ENCODE data around the gene KRT82.

KRT82 gene

GRCh38 chr12:52383331-52383730 lies 22.8 kb downstream of the KRT82 start:
- DNase-seq (ENCODE audit: low spot score): no peak
- no peak overlapping the region for H3K27ac ChIP-seq
- ChIA-PET CTCF (interaction anchor here (0.8 kb wide), 1 partner anchor 11 kb away, joined by 3 read pairs; no protein-coding TSS in a partner anchor), POLR2A (ENCODE audit: low non-redundant PET) (no interaction called here)
- TF ChIP-seq CTCF (conservative IDR thresholded peaks at IDR 0.05; ENCODE audit: low read depth): no peak

- TF ChIP-seq CTCF (conservative IDR thresholded peaks at IDR 0.05; ENCODE audit: low read depth): no peak
- POLR2A ChIA-PET (ENCODE audit: low non-redundant PET): no interaction called here
- CTCF ChIA-PET: interaction anchor here (0.8 to 1.5 kb wide), 2 partner anchors 11 to 125 kb away, joined by 3 to 4 read pairs; no protein-coding TSS in a partner anchor
- no peak overlapping the region for H3K27ac ChIP-seq
- DNase-seq (ENCODE audit: low spot score): no peak
These were observed 23.3 kb downstream of the KRT82 start for GRCh38 chr12:52382854-52383253.

- CTCF ChIA-PET: interaction anchor here (0.7 to 1.5 kb wide), 3 partner anchors 19 to 128 kb away, joined by 3 to 4 read pairs (median 3); no protein-coding TSS in a partner anchor
- H3K27ac ChIP-seq: no peak overlapping the region
- no peak for TF ChIP-seq CTCF (conservative IDR thresholded peaks at IDR 0.05; ENCODE audit: low read depth)
- no peak for DNase-seq (ENCODE audit: low spot score)
- POLR2A ChIA-PET (ENCODE audit: low non-redundant PET): no interaction called here
These were observed 24.9 kb downstream of the KRT82 start for GRCh38 chr12:52381206-52381605.

GRCh38 chr12:52380271-52380694 lies 25.9 kb downstream of the KRT82 start:
- TF ChIP-seq CTCF (conservative IDR thresholded peaks at IDR 0.05; ENCODE audit: low read depth): no peak; the same call in 1 of the 2 replicates
- DNase-seq (ENCODE audit: low spot score): no peak
- POLR2A ChIA-PET (ENCODE audit: low non-redundant PET): no interaction called here
- CTCF ChIA-PET: interaction anchor here (0.7 to 1.7 kb wide), 7 partner anchors 19 to 458 kb away, joined by 3 to 4 read pairs (median 3); no protein-coding TSS in a partner anchor
- no peak overlapping the region for H3K27ac ChIP-seq

- no peak for TF ChIP-seq CTCF (conservative IDR thresholded peaks at IDR 0.05; ENCODE audit: low read depth)
- ChIA-PET CTCF (interaction anchor here (0.5 to 1.7 kb wide), 5 partner anchors 142 to 601 kb away, joined by 3 to 4 read pairs (median 3); no protein-coding TSS in a partner anchor), POLR2A (ENCODE audit: low non-redundant PET) (no interaction called here)
- H3K27ac ChIP-seq: no peak overlapping the region
- no peak for DNase-seq (ENCODE audit: low spot score)
These were observed 26.6 kb downstream of the KRT82 start for GRCh38 chr12:52379536-52379935.

GRCh38 chr12:52378091-52378490 lies 28.0 kb downstream of the KRT82 start:
- TF ChIP-seq CTCF (conservative IDR thresholded peaks at IDR 0.05; ENCODE audit: low read depth): no peak
- ChIA-PET CTCF (interaction anchor here (0.5 kb wide), 1 partner anchor 223 kb away, joined by 3 read pairs; no protein-coding TSS in a partner anchor), POLR2A (ENCODE audit: low non-redundant PET) (no interaction called here)
- H3K27ac ChIP-seq: no peak overlapping the region
- DNase-seq (ENCODE audit: low spot score): no peak
